Measurements from ENCODE around the gene PLCB1. TPM values are rescaled to one million over a fixed set of nuclear protein-coding genes. Genes with fewer than 3 reads are reported as not detected.
"Not testable (repeated sequence)": the region's sequence is repeated elsewhere in the genome, so short reads cannot be mapped to it uniquely, and the experiment has no call there.

PLCB1 gene
- total RNA-seq, 1 donor, result 46.5 TPM

DNA sequence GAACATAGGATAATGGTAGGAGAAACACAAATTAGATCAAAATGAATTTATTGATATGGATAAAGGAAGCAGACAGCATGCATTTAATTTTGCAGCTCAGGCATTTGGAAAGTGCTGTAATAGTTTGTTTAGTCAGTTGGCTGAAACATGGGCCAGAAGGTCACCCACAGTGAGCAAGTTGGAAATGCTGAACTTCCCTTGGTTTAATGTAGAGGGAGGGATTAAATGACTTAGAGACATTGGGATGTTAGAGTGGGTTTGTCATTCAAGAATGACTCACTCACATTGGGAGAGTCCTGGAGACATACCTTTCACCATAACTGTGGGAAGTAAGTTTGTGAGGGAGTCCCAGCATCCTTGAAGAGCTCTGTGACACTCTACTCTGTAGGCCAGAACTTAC is 705.3 kb downstream of the PLCB1 start:
- no peak overlapping the region for H3K4me3 ChIP-seq (ENCODE audit: low read depth, low read length)
- DNase-seq (ENCODE audit: low read depth), result peak; percentile 30
- TF ChIP-seq CTCF (IDR thresholded peaks at IDR 0.05; ENCODE audit: insufficient read depth, low read length), result no peak

DNA sequence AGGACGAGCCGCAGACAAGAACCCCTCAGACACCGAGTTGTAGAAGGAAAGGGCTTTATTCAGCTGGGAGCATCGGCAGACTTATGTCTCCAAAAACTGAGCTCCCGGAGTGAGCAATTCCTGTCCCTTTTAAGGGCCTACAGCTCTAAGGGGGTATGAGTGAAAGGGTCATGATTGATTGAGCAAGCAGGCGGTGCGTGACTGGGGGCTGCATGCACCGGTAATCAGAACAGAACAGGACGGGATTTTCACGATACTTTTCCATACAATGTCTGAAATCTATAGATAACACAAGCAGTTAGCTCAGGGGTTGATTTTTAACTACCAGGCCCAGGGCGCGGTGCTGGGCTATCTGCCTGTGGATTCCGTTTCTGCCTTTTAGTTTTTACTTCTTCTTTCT is 710.5 kb downstream of the PLCB1 start:
- no peak for TF ChIP-seq CTCF (IDR thresholded peaks at IDR 0.05; ENCODE audit: insufficient read depth, low read length)
- DNase-seq (ENCODE audit: low read depth), result no peak

DNA sequence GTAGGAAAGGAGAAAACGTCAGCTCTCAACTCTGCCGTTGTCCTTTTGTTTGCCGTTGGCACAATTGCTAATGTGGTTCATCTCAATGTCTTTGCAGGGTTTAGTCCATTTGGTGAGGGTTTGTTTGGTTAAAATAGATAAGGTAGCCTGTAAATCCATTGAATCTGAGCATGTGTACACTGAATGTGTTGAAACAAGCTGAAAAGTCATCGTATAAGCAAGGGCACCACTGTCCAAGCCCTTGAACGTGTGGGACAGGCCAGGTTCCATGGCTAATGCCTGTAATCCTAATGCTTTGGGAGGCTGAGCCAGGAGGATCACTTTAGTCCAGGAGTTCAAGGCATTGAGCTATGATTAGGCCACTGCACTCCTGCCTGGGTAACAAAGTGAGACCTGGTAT is 712.1 kb downstream of the PLCB1 start:
- H3K4me3 ChIP-seq (ENCODE audit: low read depth, low read length), result no peak overlapping the region
- no peak for TF ChIP-seq CTCF (IDR thresholded peaks at IDR 0.05; ENCODE audit: insufficient read depth, low read length)
- no peak for DNase-seq (ENCODE audit: low read depth)

More for the DNA sequence above, 710.5 kb downstream of the PLCB1 start:
- no peak overlapping the region for H3K4me3 ChIP-seq (ENCODE audit: low read depth, low read length)

GRCh38 chr20:8849990-8850389 is 717.9 kb downstream of the PLCB1 start:
- no peak for DNase-seq (ENCODE audit: low read depth)
- TF ChIP-seq CTCF (IDR thresholded peaks at IDR 0.05; ENCODE audit: insufficient read depth, low read length), result no peak
- H3K4me3 ChIP-seq (ENCODE audit: low read depth, low read length), result no peak overlapping the region

DNA sequence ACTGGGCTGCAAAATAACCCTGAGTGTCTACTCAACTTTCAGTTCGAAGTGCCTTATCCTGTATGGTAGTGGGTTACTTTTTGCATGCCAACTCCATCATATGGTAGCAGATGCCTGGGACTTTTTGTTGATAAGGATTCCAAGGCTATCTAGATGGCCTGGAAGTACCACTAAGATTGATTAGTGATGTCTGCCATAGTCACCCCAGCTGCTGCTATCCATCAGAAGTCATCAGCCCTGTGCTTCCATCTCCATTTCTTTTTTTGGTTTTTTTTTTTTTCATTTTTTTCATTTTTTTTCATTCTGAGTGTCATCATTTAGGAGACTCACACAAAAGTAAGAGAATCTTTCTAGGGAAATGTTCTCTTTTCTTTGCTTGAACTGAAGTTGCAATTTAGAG is 719.4 kb downstream of the PLCB1 start:
- DNase-seq (ENCODE audit: low read depth), result no peak
- no peak overlapping the region for H3K4me3 ChIP-seq (ENCODE audit: low read depth, low read length)
- TF ChIP-seq CTCF (IDR thresholded peaks at IDR 0.05; ENCODE audit: insufficient read depth, low read length), result no peak

- not testable (repeated sequence) for DNase-seq (ENCODE audit: low read depth); H3K4me3 ChIP-seq (ENCODE audit: low read depth, low read length)
These were observed 719.9 kb downstream of the PLCB1 start for GRCh38 chr20:8851919-8852318.

DNA sequence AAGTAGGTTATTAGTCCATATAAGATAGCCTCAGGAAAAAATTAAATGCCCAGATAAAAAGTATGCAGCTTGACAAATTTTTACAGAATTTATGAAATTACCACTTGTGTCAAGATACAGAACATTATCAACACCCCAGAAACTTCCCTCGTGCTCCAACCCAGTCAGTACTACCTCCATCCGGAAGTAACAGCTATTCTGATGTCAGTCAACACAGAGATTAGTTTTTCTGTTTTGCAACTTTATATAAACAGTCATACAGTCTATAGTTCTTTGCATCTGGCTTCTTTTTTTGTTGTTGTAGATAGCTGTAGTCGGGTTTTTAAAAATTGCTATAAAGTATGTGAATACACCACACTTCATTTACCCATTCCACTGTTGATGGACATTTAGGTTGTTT is 721.1 kb downstream of the PLCB1 start:
- DNase-seq (ENCODE audit: low read depth); H3K4me3 ChIP-seq (ENCODE audit: low read depth, low read length): not testable (repeated sequence)

DNA sequence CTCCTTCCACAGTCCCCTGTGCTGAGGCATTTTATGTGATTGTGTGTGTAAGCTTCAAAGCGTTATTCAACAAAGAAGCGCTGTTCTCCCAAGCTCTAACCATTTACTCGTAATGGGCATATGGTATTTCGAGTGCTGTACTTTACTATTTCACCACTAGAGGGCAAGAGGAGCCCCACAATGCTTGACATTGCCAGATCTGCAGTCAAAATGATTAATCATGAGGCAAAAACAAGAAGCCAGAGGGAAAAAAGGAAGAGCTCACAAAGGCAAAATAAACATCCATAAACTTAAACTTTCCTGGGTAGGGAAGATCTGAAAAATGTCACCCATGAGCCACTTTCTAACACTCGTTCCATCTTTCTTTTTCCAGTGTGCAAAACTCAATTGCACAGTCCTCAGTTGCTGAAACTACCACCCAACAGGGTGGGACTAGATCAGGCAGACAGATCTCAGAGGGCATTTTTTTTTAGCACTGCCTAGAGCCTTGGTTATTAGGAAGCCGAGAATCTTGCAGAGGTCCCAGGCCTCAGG is 721.8 kb downstream of the PLCB1 start:
- H3K4me3 ChIP-seq (ENCODE audit: low read depth, low read length), result no peak overlapping the region
- peak; percentile 85 for DNase-seq (ENCODE audit: low read depth)
- TF ChIP-seq CTCF (IDR thresholded peaks at IDR 0.05; ENCODE audit: insufficient read depth, low read length), result peak; percentile 88
